ENCODE data around the gene CARNS1.
"Not testable (repeated sequence)": the region's sequence is repeated elsewhere in the genome, so short reads cannot be mapped to it uniquely, and the experiment has no call there.

CARNS1 gene

DNA sequence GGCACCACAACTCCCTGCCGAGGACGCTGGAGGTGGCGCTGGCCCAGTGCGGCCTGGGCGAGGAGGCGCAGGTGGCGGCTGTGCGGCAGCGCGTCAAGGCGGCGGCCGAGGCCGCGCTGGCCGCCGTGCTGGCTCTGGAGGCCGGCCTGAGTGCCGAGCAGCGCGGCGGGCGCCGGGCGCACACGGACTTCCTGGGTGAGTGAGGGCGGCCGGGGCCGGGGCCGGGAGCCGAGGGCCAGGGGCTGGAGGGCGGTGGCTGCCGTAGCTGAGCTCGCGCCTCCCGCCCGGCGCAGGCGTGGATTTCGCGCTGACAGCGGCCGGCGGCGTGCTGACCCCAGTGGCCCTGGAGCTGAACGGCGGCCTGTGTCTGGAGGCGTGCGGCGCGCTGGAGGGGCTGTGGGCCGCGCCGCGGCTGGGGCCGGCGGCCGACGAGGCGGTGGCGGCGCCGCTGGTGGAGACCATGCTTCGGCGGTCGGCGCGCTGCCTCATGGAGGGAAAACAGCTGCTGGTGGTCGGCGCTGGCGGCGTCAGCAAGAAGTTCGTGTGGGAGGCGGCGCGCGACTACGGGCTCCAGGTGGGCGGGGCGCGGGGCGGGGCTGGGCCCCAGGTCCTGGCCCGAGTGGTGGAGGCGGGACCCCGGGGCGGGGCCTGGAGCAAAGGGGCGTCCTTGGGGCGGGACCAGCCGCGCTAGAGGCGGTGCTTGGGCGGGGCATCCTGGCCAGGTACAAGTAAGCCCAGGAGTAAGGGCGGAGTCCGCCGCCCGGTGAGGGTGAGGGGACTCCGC, 5.4 kb downstream of the CARNS1 start:
- DNase-seq (ENCODE audit: low spot score): peak; percentile 95
- TF ChIP-seq, protein P1, sequence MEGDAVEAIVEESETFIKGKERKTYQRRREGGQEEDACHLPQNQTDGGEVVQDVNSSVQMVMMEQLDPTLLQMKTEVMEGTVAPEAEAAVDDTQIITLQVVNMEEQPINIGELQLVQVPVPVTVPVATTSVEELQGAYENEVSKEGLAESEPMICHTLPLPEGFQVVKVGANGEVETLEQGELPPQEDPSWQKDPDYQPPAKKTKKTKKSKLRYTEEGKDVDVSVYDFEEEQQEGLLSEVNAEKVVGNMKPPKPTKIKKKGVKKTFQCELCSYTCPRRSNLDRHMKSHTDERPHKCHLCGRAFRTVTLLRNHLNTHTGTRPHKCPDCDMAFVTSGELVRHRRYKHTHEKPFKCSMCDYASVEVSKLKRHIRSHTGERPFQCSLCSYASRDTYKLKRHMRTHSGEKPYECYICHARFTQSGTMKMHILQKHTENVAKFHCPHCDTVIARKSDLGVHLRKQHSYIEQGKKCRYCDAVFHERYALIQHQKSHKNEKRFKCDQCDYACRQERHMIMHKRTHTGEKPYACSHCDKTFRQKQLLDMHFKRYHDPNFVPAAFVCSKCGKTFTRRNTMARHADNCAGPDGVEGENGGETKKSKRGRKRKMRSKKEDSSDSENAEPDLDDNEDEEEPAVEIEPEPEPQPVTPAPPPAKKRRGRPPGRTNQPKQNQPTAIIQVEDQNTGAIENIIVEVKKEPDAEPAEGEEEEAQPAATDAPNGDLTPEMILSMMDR (conservative IDR thresholded peaks at IDR 0.05; ENCODE audit: low read depth): no peak
- POLR2A ChIA-PET (ENCODE audit: low non-redundant PET): no interaction called here
- H3K27ac ChIP-seq: peak overlapping the region; percentile 83
- CTCF ChIA-PET: interaction anchor here (1.7 kb wide), 1 partner anchor 38 kb away, joined by 5 read pairs; no protein-coding TSS in a partner anchor

GRCh38 chr11:67421430-67422031, 6.1 kb downstream of the CARNS1 start:
- H3K27ac ChIP-seq: peak overlapping the region; percentile 83
- ChIA-PET CTCF (interaction anchor here (1.7 kb wide), 1 partner anchor 39 kb away, joined by 5 read pairs; no protein-coding TSS in a partner anchor), POLR2A (ENCODE audit: low non-redundant PET) (no interaction called here)
- peak; percentile 46 for DNase-seq (ENCODE audit: low spot score)
- TF ChIP-seq, protein P1 (conservative IDR thresholded peaks at IDR 0.05; ENCODE audit: low read depth): no peak

DNA sequence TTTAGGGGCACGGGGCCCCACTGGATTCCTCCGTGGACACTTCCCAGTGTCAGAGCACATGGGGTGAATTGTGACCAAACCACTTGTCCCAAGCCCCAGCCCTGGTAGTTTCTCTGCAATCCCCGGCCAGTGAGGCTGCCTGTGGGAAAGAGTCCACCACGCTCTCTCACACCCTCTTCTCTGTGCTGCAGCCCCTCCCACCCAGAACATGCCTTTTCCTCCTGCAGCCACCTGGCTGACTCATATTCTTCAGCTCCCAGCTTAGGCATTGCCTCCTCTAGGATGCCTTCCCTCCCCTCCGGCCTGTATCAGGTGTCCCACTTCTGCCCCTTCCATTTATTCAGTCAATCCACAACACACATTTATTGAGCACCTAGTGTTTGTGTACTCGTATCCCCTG, 7.4 kb downstream of the CARNS1 start:
- DNase-seq (ENCODE audit: low spot score): peak; percentile 74
- ChIA-PET POLR2A (ENCODE audit: low non-redundant PET) (no interaction called here), CTCF (interaction anchor here (0.6 to 1.5 kb wide), 4 partner anchors 11 to 1646 kb away, joined by 3 read pairs; partner anchors contain the start of gene PPP1CA)
- peak overlapping the region; percentile 83 for H3K27ac ChIP-seq
- TF ChIP-seq, protein P1 (conservative IDR thresholded peaks at IDR 0.05; ENCODE audit: low read depth): no peak

DNA sequence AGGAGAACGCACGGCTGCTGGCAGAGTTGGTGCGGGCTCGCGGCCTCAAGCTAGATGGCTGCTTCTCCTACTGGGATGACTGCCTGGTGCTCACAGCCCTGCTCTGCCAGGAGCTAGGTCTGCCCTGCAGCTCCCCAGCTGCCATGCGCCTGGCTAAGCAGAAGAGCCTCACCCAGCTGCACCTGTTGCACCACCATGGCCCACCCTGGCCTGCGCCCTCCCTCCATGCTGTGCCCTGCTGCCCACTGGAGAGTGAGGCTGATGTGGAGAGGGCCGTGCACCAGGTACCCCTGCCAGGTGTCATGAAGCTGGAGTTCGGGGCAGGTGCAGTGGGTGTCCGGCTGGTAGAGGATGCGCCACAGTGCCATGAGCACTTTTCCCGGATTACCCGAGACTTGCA, 8.0 kb downstream of the CARNS1 start:
- peak overlapping the region; percentile 83 for H3K27ac ChIP-seq
- ChIA-PET POLR2A (ENCODE audit: low non-redundant PET) (no interaction called here), CTCF (interaction anchor here (0.6 to 1.5 kb wide), 5 partner anchors 11 to 1646 kb away, joined by 3 read pairs; partner anchors contain the start of gene PPP1CA)
- TF ChIP-seq, protein P1 (conservative IDR thresholded peaks at IDR 0.05; ENCODE audit: low read depth): no peak
- DNase-seq (ENCODE audit: low spot score): no peak

DNA sequence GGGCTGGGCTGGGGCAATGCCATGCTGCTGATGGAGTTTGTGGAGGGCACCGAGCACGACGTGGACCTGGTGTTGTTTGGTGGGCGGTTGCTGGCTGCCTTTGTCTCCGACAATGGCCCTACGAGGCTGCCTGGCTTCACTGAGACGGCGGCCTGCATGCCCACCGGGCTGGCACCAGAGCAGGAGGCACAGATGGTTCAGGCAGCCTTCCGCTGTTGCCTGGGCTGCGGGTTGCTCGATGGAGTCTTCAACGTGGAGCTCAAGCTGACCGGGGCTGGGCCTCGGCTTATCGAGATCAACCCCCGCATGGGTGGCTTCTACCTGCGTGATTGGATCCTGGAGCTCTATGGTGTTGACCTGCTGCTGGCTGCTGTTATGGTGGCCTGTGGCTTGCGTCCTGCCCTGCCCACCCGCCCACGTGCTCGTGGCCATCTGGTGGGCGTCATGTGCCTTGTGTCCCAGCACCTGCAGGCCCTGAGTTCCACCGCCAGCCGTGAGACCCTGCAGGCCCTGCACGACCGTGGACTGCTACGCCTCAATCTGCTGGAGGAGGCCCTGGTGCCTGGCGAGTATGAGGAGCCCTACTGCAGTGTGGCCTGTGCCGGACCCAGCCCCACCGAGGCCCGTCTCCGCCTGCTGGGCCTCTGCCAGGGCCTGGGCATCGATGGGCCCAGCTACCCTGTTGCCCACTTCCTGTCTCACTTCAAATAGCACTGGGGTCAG, 8.6 kb downstream of the CARNS1 start:
- H3K27ac ChIP-seq: peak overlapping the region; percentile 47
- ChIA-PET CTCF (interaction anchor here (1.0 to 1.5 kb wide), 2 partner anchors 22 to 23 kb away, joined by 3 read pairs; partner anchors contain the start of gene PPP1CA), POLR2A (ENCODE audit: low non-redundant PET) (interaction anchor here (0.6 to 0.7 kb wide), 2 partner anchors 44 to 399 kb away, joined by 3 to 4 read pairs; no protein-coding TSS in a partner anchor)
- TF ChIP-seq, protein P1 (conservative IDR thresholded peaks at IDR 0.05; ENCODE audit: low read depth): no peak
- DNase-seq (ENCODE audit: low spot score): no peak

DNA sequence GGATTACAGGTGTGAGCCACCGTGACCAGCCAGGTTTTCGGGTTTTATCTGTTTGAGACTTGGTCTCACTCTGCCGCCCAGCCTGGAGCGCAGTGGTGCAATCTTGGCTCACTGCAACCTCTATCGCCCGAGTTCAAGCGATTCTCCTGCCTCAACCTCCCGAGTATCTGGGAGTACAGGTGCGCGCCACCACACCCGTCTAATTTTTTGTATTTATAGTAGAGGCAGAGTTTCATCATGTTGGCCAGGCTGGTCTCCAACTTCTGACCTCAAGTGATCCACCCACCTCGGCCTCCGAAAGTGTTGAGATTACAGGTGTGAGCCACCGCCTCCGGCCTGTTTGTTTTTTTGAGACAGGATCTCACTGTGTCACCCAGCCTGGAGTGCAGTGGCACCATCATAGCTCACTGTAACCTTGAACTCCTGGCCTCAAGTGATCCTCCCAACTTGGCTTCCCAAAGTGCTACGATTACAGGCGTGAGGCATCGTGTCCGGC, 11.9 kb downstream of the CARNS1 start:
- peak overlapping the region; percentile 84 for H3K27ac ChIP-seq
- ChIA-PET POLR2A (ENCODE audit: low non-redundant PET) (interaction anchor here (2.3 kb wide), 1 partner anchor 26 kb away, joined by 7 read pairs; the partner anchor contains the start of gene PPP1CA), CTCF (interaction anchor here (0.6 kb wide), 1 partner anchor 28 kb away, joined by 6 read pairs; no protein-coding TSS in a partner anchor)
- DNase-seq (ENCODE audit: low spot score): not testable (repeated sequence)
